Lower lobe of right lung (tissue), 2 donors: Measurements from ENCODE around the gene ST3GAL3. TPM values are rescaled to one million over a fixed set of nuclear protein-coding genes. Genes with fewer than 3 reads are reported as not detected.

Source experiments
- ATAC-seq, 2 donors: fragments of 200-7000 bp; cut with Tn5 transposase; one replicate each; pipeline ENCODE4 v1.9.1; 2020 to 2022; ENCODE audit warnings: mild to moderate bottlenecking in 2 of 2, moderate library complexity in 2 of 2
- DNase-seq: peaks from one replicate; pipeline ENCODE4 v3.0.0-alpha.2; 2020
- H3K27ac ChIP-seq: fragments of 200-600 bp; one replicate; pipeline ENCODE4 v1.8.0; 2022
- H3K27me3 ChIP-seq: fragments of 200-600 bp; one replicate; pipeline ENCODE4 v1.8.0; 2022; ENCODE audit warnings: low read depth
- H3K36me3 ChIP-seq: fragments of 200-600 bp; one replicate; pipeline ENCODE4 v1.8.0; 2022; ENCODE audit warnings: mild to moderate bottlenecking
- H3K4me1 ChIP-seq: fragments of 200-600 bp; one replicate; pipeline ENCODE4 v1.8.0; 2022
- H3K4me3 ChIP-seq: fragments of 200-600 bp; one replicate; pipeline ENCODE4 v1.8.0; 2022; ENCODE audit warnings: mild to moderate bottlenecking
- H3K9me3 ChIP-seq: fragments of 200-600 bp; one replicate; pipeline ENCODE4 v1.8.0; 2022
- intact Hi-C: fragments of 100-400 bp; cut with DNase I; formaldehyde crosslinking; loops from one replicate; pipeline ENCODE4 v1.11.0; 2022
- total RNA-seq: library from RNA; stranded (reverse); fragmentation: NEBNext Ultra II Directional; extraction: Animal tissue kit (Norgen Biotek cat#: 25700); gene quantifications from one replicate; pipeline ENCODE4 v1.2.1, GENCODE V29; 2021
- TF ChIP-seq, protein P1 (sequence below): fragments of 200-600 bp; IDR thresholded peaks from one replicate; pipeline ENCODE4 v1.8.0; 2022; ENCODE audit warnings: antibody characterized with exemption, mild to moderate bottlenecking
- donor health status: DM: no; HTN: yes; CAD: no; lungs with severe emphysema.

The ST3GAL3 gene
- total RNA-seq, 1 donor from 2014 or later = 23.6 TPM

DNA sequence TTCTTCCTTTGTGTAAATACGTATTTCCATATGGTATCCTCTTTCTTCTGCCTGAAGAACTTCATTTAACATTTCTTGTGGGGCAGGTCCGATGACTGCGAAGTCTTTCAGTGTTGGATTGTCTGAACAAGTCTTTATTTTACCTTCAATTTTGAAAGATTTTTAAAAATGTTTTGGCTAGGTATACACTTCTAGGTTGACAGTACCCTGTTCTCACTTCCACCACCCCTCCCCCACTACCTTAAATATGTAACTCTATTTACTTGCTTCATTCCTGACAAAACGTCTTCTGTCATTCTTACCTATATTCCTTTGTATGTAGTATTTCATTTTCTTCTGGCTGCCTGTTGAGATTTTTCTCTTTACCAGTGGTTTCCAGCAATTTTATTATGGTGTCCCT, 140.5 kb downstream of the ST3GAL3 start:
- Histone ChIP-seq H3K27me3 (no peaks in the 10 kb centered on the region), H3K36me3 (no peaks in the 10 kb centered on the region), H3K9me3 (no peaks in the 10 kb centered on the region), H3K4me3 (no peak overlapping the region), H3K27ac (no peak overlapping the region), H3K4me1 (peaks cover 5% of the 10 kb centered on the region)
- intact Hi-C loops = no loop called here
- TF ChIP-seq, protein P1, sequence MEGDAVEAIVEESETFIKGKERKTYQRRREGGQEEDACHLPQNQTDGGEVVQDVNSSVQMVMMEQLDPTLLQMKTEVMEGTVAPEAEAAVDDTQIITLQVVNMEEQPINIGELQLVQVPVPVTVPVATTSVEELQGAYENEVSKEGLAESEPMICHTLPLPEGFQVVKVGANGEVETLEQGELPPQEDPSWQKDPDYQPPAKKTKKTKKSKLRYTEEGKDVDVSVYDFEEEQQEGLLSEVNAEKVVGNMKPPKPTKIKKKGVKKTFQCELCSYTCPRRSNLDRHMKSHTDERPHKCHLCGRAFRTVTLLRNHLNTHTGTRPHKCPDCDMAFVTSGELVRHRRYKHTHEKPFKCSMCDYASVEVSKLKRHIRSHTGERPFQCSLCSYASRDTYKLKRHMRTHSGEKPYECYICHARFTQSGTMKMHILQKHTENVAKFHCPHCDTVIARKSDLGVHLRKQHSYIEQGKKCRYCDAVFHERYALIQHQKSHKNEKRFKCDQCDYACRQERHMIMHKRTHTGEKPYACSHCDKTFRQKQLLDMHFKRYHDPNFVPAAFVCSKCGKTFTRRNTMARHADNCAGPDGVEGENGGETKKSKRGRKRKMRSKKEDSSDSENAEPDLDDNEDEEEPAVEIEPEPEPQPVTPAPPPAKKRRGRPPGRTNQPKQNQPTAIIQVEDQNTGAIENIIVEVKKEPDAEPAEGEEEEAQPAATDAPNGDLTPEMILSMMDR = no peak
- no peak for ATAC-seq
- DNase-seq = no peak

- no peaks in the 10 kb centered on the region for H3K36me3 ChIP-seq
- peaks cover 18% of the 10 kb centered on the region for H3K4me1 ChIP-seq
- intact Hi-C loops = no loop called here
- H3K27ac ChIP-seq = no peak overlapping the region
- H3K27me3 ChIP-seq = no peaks in the 10 kb centered on the region
- ATAC-seq (no peak), DNase-seq (no peak)
- TF ChIP-seq, protein P1 = no peak
- H3K4me3 ChIP-seq = no peak overlapping the region
- H3K9me3 ChIP-seq = no peaks in the 10 kb centered on the region
Measured at GRCh38 chr1:43849670-43850069, 142.3 kb downstream of the ST3GAL3 start.

- DNase-seq (no peak), ATAC-seq (no peak)
- Histone ChIP-seq H3K27me3 (no peaks in the 10 kb centered on the region), H3K9me3 (no peaks in the 10 kb centered on the region), H3K4me1 (peaks cover 18% of the 10 kb centered on the region), H3K4me3 (no peak overlapping the region), H3K36me3 (no peaks in the 10 kb centered on the region), H3K27ac (no peak overlapping the region)
- intact Hi-C loops = no loop called here
- TF ChIP-seq, protein P1 = no peak
Measured at GRCh38 chr1:43850591-43851233, 143.4 kb downstream of the ST3GAL3 start.

GRCh38 chr1:43851561-43852338, 144.4 kb downstream of the ST3GAL3 start:
- no peak for ATAC-seq
- no peaks in the 10 kb centered on the region for H3K36me3 ChIP-seq
- no peak overlapping the region for H3K4me3 ChIP-seq
- H3K4me1 ChIP-seq = peaks cover 18% of the 10 kb centered on the region
- no peak for DNase-seq
- no peak overlapping the region for H3K27ac ChIP-seq
- intact Hi-C loops = no loop called here
- no peaks in the 10 kb centered on the region for H3K9me3 ChIP-seq
- no peaks in the 10 kb centered on the region for H3K27me3 ChIP-seq
- TF ChIP-seq, protein P1 = no peak

GRCh38 chr1:43853161-43853921, 146.0 kb downstream of the ST3GAL3 start:
- DNase-seq = peak; percentile 83
- intact Hi-C loops = no loop called here

More at GRCh38 chr1:43853161-43853921, 146.0 kb downstream of the ST3GAL3 start:
- Histone ChIP-seq H3K27ac (peak overlapping the region; percentile 3), H3K27me3 (no peaks in the 10 kb centered on the region), H3K4me3 (no peak overlapping the region), H3K4me1 (peaks cover 25% of the 10 kb centered on the region), H3K9me3 (no peaks in the 10 kb centered on the region), H3K36me3 (peaks cover 2% of the 10 kb centered on the region)
- TF ChIP-seq, protein P1 = no peak
- ATAC-seq = peak; percentile 61 to 72
